Astrocyte (in vitro differentiated cells and primary cell): ENCODE measurements around the gene PCSK7.

Experiments used
- CTCF ChIP-seq: IDR thresholded peaks from 2 replicates; pipeline ENCODE4 v1.5.1; 2011; ENCODE audit warnings: low read depth, mild to moderate bottlenecking, inconsistent platforms, low read length, moderate library complexity; ENCODE audit not compliant: insufficient read depth
- EZH2 ChIP-seq: IDR thresholded peaks from 2 replicates; pipeline ENCODE4 v1.6.1; 2012; ENCODE audit warnings: mild to moderate bottlenecking, low read length, inconsistent platforms; ENCODE audit not compliant: insufficient read depth

- TF ChIP-seq CTCF: no peak
- TF ChIP-seq EZH2: no peak
Measured at GRCh38 chr11:117200813-117201657, 30.8 kb downstream of the PCSK7 start.
